HG03196 (cell line): ENCODE data around the gene ZCCHC17.

ENCODE experiments used
- ATAC-seq: cut with Tn5 transposase; IDR thresholded peaks from one replicate; pipeline ENCODE4 v1.9.1; 2021; ENCODE audit not compliant: unreplicated experiment

ZCCHC17 gene

GRCh38 chr1:31302709-31303441 is 6.0 kb downstream of the ZCCHC17 start:
- no peak for ATAC-seq

GRCh38 chr1:31306278-31306677 is 9.4 kb downstream of the ZCCHC17 start:
- no peak for ATAC-seq

GRCh38 chr1:31308036-31308435 is 11.2 kb downstream of the ZCCHC17 start:
- ATAC-seq = no peak

GRCh38 chr1:31310198-31310597 is 13.4 kb downstream of the ZCCHC17 start:
- no peak for ATAC-seq

GRCh38 chr1:31315902-31316301 is 19.1 kb downstream of the ZCCHC17 start:
- ATAC-seq = no peak

- no peak for ATAC-seq
Observed at GRCh38 chr1:31318146-31318545, 21.3 kb downstream of the ZCCHC17 start.

GRCh38 chr1:31324093-31324492 is 27.3 kb downstream of the ZCCHC17 start:
- no peak for ATAC-seq

- no peak for ATAC-seq
Observed at GRCh38 chr1:31324992-31325391, 28.2 kb downstream of the ZCCHC17 start.

- ATAC-seq = no peak
Observed at GRCh38 chr1:31326461-31326860, 29.6 kb downstream of the ZCCHC17 start.

- ATAC-seq = no peak
Observed at GRCh38 chr1:31327381-31327780, 30.5 kb downstream of the ZCCHC17 start.

- no peak for ATAC-seq
Observed at GRCh38 chr1:31335007-31335406, 38.2 kb downstream of the ZCCHC17 start.

- ATAC-seq = no peak
Observed at GRCh38 chr1:31336687-31337467, 40.0 kb downstream of the ZCCHC17 start.

- no peak for ATAC-seq
Observed at GRCh38 chr1:31344503-31344902, 47.7 kb downstream of the ZCCHC17 start.

- ATAC-seq = no peak
Observed at GRCh38 chr1:31345635-31346034, 48.8 kb downstream of the ZCCHC17 start.

- ATAC-seq = no peak
Observed at GRCh38 chr1:31346785-31347184, 50.0 kb downstream of the ZCCHC17 start.

- ATAC-seq = no peak
Observed at GRCh38 chr1:31348449-31348848, 51.6 kb downstream of the ZCCHC17 start.

GRCh38 chr1:31354283-31354682 is 57.5 kb downstream of the ZCCHC17 start:
- no peak for ATAC-seq

- ATAC-seq = no peak
Observed at GRCh38 chr1:31356427-31356826, 59.6 kb downstream of the ZCCHC17 start.

GRCh38 chr1:31361607-31362006 is 64.8 kb downstream of the ZCCHC17 start:
- ATAC-seq = no peak

- ATAC-seq = no peak
Observed at GRCh38 chr1:31362032-31362431, 65.2 kb downstream of the ZCCHC17 start.

- ATAC-seq = no peak
Observed at GRCh38 chr1:31364561-31365250, 67.9 kb downstream of the ZCCHC17 start.

GRCh38 chr1:31366796-31367195 is 70.0 kb downstream of the ZCCHC17 start:
- ATAC-seq = no peak
